Activated naive CD4-positive, alpha-beta T cell treated with anti-CD3 and anti-CD28 coated beads, Interleukin-2, amount 50 U/mL, for 24 hours (primary cell): ENCODE results near the gene BOC.

Experiments used
- H3K27ac Mint-ChIP-seq: one replicate; pipeline ENCODE4 v1.8.0; 2021; ENCODE audit warnings: mild to moderate bottlenecking, mixed read lengths
- H3K27me3 Mint-ChIP-seq: one replicate; pipeline ENCODE4 v1.8.0; 2021; ENCODE audit warnings: mixed read lengths
- H3K36me3 Mint-ChIP-seq: one replicate; pipeline ENCODE4 v1.8.0; 2021; ENCODE audit warnings: mixed read lengths
- H3K4me1 Mint-ChIP-seq: one replicate; pipeline ENCODE4 v1.8.0; 2021; ENCODE audit warnings: mixed read lengths
- H3K4me3 Mint-ChIP-seq: one replicate; pipeline ENCODE4 v1.8.0; 2021; ENCODE audit warnings: mild to moderate bottlenecking, mixed read lengths
- H3K9me3 Mint-ChIP-seq: one replicate; pipeline ENCODE4 v1.8.0; 2021; ENCODE audit warnings: mixed read lengths

Gene BOC

DNA sequence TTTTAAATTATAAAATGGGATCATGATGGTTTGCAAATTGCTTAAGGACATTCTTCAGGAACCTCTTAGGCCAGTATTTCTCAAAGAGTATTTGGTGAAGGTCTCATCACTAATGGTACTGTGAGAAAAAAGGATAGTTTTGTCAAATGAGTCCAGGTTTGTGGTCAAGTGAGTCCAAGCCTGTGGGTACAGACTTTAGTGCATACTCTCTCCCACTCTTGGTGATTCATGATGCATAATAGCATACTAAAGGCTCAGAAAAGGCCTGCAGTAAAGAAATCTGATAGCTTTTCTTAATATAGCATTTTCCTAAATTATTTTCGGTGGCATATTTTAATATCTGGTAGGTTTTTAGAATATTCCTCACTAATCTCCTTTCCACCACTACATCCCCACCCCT lies 20.0 kb downstream of the BOC start:
- Mint-ChIP-seq H3K4me1 (no peaks in the 10 kb centered on the region), H3K4me3 (no peak overlapping the region), H3K9me3 (no peaks in the 10 kb centered on the region), H3K27me3 (no peaks in the 10 kb centered on the region), H3K36me3 (no peaks in the 10 kb centered on the region), H3K27ac (no peak overlapping the region)

DNA sequence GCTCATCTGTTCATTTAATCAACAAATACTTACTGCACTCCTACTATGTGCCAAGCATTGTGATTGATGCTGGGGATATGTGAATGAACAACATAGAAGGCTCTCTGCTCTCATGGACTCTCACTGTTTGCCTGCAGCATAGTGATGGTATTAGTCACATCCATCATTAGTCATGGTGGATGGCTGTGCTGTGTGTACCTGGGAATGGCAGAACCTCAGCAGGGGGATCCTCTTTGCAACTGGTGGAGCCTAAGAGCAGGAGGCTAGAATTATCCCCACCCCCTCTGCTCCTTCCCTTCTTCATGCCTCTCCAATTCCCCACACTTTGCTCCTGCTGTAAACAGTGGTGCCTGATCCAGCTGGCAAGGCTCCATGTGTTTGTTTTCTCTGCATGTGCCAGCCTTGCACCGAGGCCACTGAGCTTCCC lies 20.5 kb downstream of the BOC start:
- Mint-ChIP-seq H3K27me3 (no peaks in the 10 kb centered on the region), H3K4me3 (no peak overlapping the region), H3K27ac (no peak overlapping the region), H3K9me3 (no peaks in the 10 kb centered on the region), H3K4me1 (no peaks in the 10 kb centered on the region), H3K36me3 (no peaks in the 10 kb centered on the region)

DNA sequence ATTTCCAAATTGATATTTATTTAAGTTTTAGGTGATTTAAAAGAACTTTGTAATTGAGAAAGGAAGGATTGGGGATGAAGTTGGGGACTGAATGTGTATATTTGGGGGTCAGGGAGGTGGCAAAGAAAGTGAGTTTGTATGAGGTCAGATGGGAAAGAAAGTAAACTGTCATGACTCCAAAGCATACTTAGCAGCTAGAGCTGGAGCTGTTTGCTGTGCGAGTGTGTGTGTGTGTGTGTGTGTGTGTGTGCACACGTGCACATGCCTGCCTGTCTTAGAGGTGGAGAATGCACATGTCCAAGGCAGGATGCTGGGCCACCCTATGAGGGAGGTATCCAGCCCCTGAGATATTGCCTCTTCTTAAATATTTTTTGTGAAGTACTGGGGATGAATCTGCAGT lies 21.0 kb downstream of the BOC start:
- Mint-ChIP-seq H3K36me3 (no peaks in the 10 kb centered on the region), H3K4me3 (no peak overlapping the region), H3K4me1 (no peaks in the 10 kb centered on the region), H3K9me3 (no peaks in the 10 kb centered on the region), H3K27me3 (no peaks in the 10 kb centered on the region), H3K27ac (no peak overlapping the region)

DNA sequence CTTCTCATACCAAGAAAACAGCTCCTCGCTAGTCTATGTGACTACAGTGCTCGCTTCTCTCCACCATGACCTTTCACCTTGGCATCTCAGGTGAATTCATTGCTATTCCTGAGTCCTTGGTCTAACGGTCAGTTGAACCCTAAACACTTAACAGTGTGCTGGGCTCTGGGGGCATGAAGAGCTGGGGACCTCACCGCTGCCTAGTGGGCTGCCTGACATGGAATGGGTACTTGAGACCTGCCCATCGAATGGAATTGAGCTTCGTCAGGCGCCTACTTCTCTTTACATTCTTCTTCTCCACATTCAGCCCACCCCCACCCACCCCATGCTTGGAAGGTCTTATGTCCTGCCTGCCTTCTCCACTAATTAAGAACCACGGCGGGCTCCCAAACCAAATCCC lies 22.1 kb downstream of the BOC start:
- no peaks in the 10 kb centered on the region for H3K36me3 Mint-ChIP-seq
- H3K27me3 Mint-ChIP-seq: no peaks in the 10 kb centered on the region

DNA sequence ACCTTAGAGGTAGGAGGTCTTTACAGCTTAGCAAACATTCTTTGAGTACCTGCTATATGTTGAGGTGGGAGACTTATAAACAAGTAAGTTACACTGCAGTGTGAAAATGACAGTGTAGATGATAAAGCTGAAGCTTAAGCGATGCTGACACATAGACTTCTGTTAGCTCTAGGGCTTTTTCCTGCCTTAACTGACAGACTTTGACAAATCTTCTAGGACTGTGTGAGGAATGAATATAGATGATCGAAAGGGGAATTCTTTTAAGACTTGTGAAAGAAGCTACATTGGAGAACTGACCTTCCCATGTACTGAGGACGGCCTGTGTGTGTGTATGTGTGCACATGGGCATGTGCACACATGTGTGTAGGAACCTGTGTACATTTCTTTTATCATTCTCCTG lies 22.7 kb downstream of the BOC start:
- H3K4me1 Mint-ChIP-seq: no peaks in the 10 kb centered on the region
- no peak overlapping the region for H3K27ac Mint-ChIP-seq
- no peak overlapping the region for H3K4me3 Mint-ChIP-seq
- H3K36me3 Mint-ChIP-seq: no peaks in the 10 kb centered on the region
- no peaks in the 10 kb centered on the region for H3K9me3 Mint-ChIP-seq
- H3K27me3 Mint-ChIP-seq: no peaks in the 10 kb centered on the region

More for the DNA sequence above, 22.1 kb downstream of the BOC start:
- no peaks in the 10 kb centered on the region for H3K9me3 Mint-ChIP-seq
- no peak overlapping the region for H3K27ac Mint-ChIP-seq
- H3K4me1 Mint-ChIP-seq: no peaks in the 10 kb centered on the region
- H3K4me3 Mint-ChIP-seq: no peak overlapping the region

DNA sequence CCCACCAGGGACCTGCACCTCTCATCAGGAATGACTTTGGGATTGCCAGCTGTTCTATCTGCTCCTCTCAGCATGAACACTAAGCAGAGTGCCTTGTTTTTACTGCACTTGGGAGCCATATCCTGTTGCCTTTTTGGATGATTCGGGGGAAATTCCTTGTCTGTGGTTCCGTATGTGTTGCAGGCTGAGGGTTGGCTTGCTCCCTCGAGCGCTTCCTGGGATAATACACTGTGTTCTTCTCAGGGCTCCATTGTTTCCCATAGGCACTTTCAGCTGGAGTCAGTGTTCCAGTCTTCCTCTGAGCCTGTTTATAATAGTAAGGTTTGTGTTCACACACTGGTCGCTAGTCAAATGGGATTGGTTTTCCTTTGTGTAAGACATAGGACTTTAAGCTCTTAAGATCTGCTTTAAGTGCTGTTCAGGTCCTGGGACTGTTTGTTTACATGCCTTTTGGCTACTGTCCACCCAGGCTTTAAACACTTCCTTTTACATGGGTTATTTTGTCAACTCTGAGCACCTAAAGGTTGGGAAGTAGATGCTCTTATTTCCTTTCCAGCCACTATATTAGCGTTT lies 23.4 kb downstream of the BOC start:
- H3K27me3 Mint-ChIP-seq: peaks cover 1% of the 10 kb centered on the region
- H3K4me1 Mint-ChIP-seq: no peaks in the 10 kb centered on the region
- H3K9me3 Mint-ChIP-seq: no peaks in the 10 kb centered on the region
- H3K36me3 Mint-ChIP-seq: no peaks in the 10 kb centered on the region
- H3K27ac Mint-ChIP-seq: peak overlapping the region; percentile 9
- no peak overlapping the region for H3K4me3 Mint-ChIP-seq

DNA sequence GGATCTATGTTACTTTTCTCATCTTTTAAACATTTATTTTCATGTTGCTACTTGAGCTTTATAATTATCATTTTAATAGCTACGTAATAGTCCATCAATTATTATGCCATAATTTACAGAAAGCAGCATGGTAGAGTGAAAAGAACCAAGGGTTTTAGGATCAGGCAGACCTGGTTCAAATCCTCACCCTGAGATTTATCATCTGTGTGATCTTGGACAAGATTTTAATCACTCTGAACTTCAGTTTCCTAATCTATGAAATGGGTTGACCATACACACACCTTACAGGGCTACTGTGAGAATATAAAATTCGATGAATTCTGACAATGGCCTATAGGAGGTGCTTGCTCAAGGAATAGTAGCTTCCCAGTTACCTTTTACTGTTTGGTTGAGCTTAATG lies 27.1 kb downstream of the BOC start:
- Mint-ChIP-seq H3K4me1 (peaks cover 14% of the 10 kb centered on the region), H3K4me3 (no peak overlapping the region), H3K36me3 (no peaks in the 10 kb centered on the region), H3K9me3 (no peaks in the 10 kb centered on the region), H3K27ac (no peak overlapping the region), H3K27me3 (peaks cover 1% of the 10 kb centered on the region)

DNA sequence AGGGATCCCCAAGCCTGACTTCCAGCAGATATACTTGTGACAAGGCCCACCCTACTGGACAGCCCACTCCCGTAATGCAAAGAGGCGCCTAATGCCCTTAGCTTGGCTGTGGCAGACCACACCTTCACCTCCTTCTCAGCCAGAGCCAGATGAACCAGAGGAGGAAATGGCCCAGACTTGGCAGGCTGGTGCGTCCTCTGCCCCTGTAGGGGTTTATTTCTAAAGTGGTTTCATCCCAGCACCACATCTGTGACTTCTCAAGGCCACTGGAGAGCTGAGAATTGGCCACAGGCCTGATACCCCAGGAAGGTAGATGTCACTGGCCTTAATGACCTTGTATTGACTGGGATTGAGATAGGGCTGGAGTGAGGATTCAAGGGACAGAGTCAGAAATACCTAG lies 29.5 kb downstream of the BOC start:
- Mint-ChIP-seq H3K4me1 (peaks cover 14% of the 10 kb centered on the region), H3K36me3 (no peaks in the 10 kb centered on the region), H3K4me3 (no peak overlapping the region), H3K9me3 (no peaks in the 10 kb centered on the region), H3K27me3 (peaks cover 3% of the 10 kb centered on the region), H3K27ac (no peak overlapping the region)

DNA sequence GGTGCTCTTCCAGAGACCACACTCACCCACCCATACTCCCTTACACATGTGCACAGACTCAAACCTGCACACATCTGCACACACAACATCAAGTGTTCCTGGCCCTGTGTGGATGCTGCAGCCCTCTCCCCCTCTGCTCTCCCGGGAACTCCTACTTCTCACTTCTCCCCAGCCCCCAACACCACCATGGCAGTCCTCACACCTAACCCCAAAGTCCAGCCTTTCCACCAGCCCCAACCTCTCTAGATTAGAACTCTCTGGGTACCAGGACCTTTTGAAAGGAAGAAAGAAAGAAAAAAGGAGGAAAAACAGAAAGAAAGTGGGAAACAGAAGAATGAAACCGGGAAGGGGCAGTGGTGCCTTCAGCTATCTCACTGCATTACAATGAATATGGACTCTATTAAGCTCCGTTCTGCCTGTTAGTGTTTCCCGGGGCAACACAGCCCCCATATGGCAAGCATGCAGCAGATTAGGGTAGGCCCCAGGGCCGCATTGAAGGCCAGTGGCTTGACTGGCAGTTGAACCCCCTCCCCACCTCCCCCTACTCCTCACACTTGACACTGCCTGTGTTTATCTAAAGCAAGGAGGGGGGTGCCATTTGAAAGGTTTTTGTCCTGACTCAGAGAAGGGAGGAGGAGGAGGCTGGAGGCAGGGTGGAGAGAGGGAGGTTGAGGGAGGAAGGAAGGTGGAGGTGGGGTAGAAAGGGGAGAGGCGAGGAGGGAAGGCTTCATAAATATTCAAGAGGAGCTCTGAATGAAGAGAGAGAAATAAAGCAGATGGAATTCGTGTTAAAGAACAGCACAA lies 30.1 kb downstream of the BOC start:
- peaks cover 3% of the 10 kb centered on the region for H3K27me3 Mint-ChIP-seq
- no peaks in the 10 kb centered on the region for H3K9me3 Mint-ChIP-seq
- H3K4me3 Mint-ChIP-seq: no peak overlapping the region
- H3K4me1 Mint-ChIP-seq: peaks cover 14% of the 10 kb centered on the region
- H3K36me3 Mint-ChIP-seq: no peaks in the 10 kb centered on the region
- no peak overlapping the region for H3K27ac Mint-ChIP-seq

DNA sequence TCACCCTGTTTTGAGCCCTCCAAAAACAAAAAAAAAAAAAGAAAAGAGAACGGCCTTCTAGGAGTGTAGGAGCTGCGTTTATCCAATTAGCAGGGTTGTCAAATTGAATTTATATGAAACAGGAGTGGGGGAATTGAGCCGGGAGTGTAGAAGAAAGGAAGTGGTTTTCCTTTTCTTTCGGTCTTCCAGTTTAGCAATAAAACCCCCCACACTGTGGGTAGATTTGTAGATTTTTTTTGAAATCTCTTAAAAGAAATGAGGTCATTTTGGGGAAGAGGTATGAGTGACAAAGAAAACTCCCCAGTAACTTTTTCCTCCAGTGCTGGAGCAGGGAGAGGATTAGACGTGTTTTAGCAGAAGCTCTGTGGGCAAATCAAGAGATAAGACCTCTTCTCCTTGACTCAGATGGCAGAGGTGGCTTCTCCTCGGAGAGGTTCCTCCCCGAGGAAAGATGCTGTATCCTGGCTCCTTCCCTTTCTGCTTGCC lies 30.8 kb downstream of the BOC start:
- H3K27ac Mint-ChIP-seq: no peak overlapping the region

DNA sequence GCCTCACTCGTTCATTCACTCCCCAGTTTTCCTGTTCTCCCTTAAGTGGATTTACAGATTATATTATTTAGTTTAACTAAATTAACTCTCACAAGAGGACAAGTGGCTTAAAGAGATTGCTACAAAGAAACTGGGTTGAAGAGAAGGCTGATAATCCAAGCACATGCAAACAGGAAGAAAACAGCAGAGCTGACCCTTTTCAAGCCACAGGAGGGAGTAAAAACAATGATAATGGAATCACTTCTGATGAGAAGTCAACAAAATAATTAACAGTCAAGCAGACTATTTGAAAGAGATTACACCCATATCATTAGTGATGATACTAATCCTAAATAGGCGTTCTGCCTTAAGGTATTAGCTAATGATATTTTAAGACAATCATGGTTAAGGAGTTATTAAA lies 31.7 kb downstream of the BOC start:
- Mint-ChIP-seq H3K36me3 (no peaks in the 10 kb centered on the region), H3K27ac (no peak overlapping the region), H3K9me3 (no peaks in the 10 kb centered on the region)

More for the DNA sequence above, 30.8 kb downstream of the BOC start:
- Mint-ChIP-seq H3K27me3 (peaks cover 5% of the 10 kb centered on the region), H3K36me3 (no peaks in the 10 kb centered on the region), H3K9me3 (no peaks in the 10 kb centered on the region), H3K4me1 (peaks cover 14% of the 10 kb centered on the region), H3K4me3 (no peak overlapping the region)

DNA sequence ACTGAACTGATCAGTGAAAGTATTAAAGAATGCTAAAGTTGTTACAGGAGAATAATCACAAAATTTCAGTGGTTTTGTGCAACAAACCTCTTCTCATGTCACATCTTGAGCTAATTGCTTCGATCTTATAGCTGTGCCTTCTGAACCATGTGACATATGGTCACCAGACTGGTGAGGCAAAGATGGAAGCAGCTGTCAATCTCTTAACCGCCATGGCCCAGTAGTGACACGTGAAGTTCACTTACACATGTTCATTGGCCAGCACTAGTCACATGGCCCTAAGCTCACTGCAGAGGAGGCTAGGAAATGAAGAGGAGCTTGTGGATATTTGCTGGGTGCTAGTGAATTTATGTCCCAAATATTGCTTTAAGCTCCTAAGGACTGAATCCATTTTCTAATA lies 32.5 kb downstream of the BOC start:
- Mint-ChIP-seq H3K9me3 (no peaks in the 10 kb centered on the region), H3K27ac (no peak overlapping the region), H3K36me3 (no peaks in the 10 kb centered on the region), H3K27me3 (peaks cover 5% of the 10 kb centered on the region), H3K4me1 (peaks cover 14% of the 10 kb centered on the region), H3K4me3 (no peak overlapping the region)

More for the DNA sequence above, 31.7 kb downstream of the BOC start:
- peaks cover 14% of the 10 kb centered on the region for H3K4me1 Mint-ChIP-seq
- H3K27me3 Mint-ChIP-seq: peaks cover 5% of the 10 kb centered on the region
- H3K4me3 Mint-ChIP-seq: no peak overlapping the region

DNA sequence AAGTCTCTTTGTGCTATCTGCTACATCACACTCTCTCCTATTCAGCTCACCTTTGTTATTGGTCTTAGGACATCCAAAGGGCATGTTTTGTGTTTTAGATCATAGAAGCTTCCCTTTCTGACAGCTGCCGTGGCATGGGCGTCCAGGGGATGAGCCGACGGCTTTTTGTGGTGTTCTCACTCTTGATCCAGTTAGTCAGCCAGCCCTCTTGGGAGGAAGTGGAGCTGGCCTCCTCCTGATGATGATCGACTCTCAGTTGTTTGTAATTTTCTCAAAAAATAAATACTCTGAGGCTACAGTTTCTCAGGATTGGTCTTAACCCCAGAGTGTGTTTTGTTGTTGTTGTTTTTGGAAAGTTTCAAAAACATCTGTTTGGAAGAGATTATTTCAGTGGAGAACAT lies 34.4 kb downstream of the BOC start:
- no peak overlapping the region for H3K4me3 Mint-ChIP-seq
- no peaks in the 10 kb centered on the region for H3K36me3 Mint-ChIP-seq
- H3K9me3 Mint-ChIP-seq: no peaks in the 10 kb centered on the region
- no peak overlapping the region for H3K27ac Mint-ChIP-seq
- H3K27me3 Mint-ChIP-seq: peaks cover 4% of the 10 kb centered on the region
- H3K4me1 Mint-ChIP-seq: peaks cover 14% of the 10 kb centered on the region

DNA sequence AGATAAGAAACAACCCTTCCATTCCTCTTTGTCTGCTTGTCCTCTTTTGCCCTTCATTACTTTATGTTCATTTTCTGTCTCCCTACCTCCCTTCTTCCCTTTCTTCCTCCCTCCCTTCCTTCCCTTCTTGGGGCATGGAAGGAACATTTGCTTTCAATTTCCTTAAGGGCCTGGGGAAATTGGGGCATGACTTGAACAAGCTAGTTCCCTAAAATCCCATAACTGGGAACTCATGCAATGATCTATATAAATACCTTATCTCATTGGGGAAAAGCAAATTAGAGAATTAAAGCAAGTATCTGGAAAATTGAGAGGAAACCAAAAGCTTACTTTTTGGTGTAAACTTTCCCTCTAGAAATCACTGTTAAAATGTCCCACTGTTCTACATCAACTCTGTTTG lies 35.7 kb downstream of the BOC start:
- Mint-ChIP-seq H3K4me1 (peaks cover 7% of the 10 kb centered on the region), H3K9me3 (no peaks in the 10 kb centered on the region), H3K36me3 (no peaks in the 10 kb centered on the region), H3K27me3 (peaks cover 4% of the 10 kb centered on the region), H3K27ac (no peak overlapping the region), H3K4me3 (no peak overlapping the region)

DNA sequence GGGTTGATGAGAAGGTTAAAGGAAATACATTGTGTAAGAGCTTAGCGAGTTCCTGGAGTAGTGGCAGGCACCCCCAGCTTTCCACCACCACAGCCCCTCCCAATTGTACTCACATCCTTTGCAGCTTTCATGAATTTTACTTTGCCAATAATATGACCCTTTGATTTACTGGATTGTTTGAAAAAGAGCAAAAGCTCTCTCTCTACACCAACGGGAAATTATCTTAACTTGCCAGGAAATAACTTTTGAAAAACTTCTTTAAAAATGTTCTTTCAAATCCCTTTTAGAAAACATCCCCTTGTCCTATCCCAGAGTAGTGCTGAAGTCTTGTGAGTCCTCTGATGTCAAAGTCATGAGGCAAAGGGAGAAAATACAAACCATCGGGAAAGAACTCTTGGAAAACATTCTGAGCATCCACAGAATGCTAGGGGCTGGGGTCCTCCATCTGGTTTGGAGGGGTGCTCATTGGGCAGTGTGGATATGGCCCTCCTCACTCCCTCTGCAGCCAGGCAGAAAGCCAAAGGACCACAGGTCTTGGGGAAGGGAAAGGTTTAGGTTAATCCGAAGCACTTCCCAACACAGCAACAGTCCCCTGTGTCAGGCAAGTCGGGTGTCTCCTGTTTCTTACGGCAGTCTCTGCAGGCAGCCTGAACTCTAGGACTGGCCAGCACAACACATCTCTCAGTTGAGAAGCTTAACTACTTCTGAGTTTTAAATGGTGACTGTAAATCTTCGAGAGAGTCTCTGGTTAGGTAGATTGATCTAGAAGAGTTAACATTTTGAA lies 36.5 kb downstream of the BOC start:
- Mint-ChIP-seq H3K27me3 (peaks cover 4% of the 10 kb centered on the region), H3K4me1 (no peaks in the 10 kb centered on the region), H3K36me3 (no peaks in the 10 kb centered on the region), H3K27ac (no peak overlapping the region), H3K4me3 (no peak overlapping the region), H3K9me3 (no peaks in the 10 kb centered on the region)

DNA sequence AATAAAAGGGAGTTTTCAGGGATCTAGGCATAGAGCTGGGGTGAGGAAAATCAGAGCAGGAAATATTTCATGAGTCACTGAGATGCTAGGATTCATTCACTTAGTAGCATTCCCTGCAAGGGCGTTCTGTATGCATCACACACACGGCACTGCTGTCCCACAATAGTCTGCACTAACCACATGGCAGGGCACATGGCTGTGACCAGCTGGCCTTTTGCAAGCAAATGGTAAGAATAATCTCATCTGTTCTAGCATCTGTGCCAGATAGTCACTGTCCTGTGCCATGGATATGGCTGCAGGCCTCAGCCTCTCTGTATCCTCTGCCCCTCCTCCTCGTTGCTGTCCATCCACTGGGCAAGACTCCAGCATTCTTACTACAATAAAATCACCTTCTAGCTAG lies 37.8 kb downstream of the BOC start:
- H3K27ac Mint-ChIP-seq: no peak overlapping the region
- H3K4me3 Mint-ChIP-seq: no peak overlapping the region
- H3K36me3 Mint-ChIP-seq: no peaks in the 10 kb centered on the region
- no peaks in the 10 kb centered on the region for H3K9me3 Mint-ChIP-seq
- H3K4me1 Mint-ChIP-seq: no peaks in the 10 kb centered on the region
- H3K27me3 Mint-ChIP-seq: peaks cover 2% of the 10 kb centered on the region
